HFF-Myc (cell line): ENCODE measurements around the gene ABCB6.

Experiments
- DNase-seq: peaks from one replicate; pipeline ENCODE4 v3.0.0-alpha.2; 2011; ENCODE audit warnings: low read depth; ENCODE audit errors: extremely low read depth
- H3K4me3 ChIP-seq: replicated peaks from 2 replicates; pipeline ENCODE4 v1.5.1; 2011; ENCODE audit warnings: low read depth, mild to moderate bottlenecking, control low read depth, low read length
- TF ChIP-seq, protein P1 (sequence below): IDR thresholded peaks from 2 replicates; pipeline ENCODE4 v1.5.1; 2012; ENCODE audit warnings: mild to moderate bottlenecking, low read depth, low read length, control low read depth; ENCODE audit errors: missing control alignments

ABCB6 gene

DNA sequence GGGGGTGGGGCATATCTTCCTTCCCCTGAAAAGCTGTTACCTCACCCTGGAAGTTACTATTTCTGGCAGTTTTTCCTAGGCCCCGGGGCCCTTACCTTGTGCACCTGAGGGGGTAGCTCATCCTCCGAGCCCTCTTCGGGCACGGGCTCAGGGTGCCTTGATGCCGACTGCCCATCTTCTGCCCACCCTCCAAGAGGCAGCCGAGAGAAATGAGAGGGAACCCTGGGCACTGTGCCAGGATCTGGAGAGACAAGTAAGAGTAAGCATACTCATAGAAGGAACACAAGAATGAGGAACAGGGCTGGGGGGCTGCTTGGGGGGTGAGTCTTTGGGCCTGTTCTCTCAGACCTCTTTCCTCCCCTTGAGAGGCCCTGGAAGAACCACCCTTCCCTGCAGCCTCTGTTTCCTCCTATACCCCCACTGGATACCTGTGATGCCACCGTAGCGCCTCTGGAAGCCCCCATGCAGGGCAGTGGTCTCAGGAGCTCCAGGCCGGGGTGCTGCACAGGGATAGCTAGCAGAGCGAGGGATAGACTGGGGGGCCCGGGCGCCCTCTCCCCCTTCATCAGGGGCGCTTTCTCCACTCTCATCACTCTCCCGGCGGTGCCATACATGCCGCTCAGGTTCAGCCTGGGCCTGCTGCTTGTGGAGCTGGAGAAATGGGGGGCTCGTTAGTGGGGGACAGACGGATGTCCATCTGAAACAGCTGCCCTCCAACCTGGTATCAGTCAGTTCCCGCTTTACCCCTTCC is 2.1 kb upstream of the ABCB6 start:
- no peak overlapping the region for H3K4me3 ChIP-seq
- DNase-seq, result no peak
- TF ChIP-seq, protein P1, sequence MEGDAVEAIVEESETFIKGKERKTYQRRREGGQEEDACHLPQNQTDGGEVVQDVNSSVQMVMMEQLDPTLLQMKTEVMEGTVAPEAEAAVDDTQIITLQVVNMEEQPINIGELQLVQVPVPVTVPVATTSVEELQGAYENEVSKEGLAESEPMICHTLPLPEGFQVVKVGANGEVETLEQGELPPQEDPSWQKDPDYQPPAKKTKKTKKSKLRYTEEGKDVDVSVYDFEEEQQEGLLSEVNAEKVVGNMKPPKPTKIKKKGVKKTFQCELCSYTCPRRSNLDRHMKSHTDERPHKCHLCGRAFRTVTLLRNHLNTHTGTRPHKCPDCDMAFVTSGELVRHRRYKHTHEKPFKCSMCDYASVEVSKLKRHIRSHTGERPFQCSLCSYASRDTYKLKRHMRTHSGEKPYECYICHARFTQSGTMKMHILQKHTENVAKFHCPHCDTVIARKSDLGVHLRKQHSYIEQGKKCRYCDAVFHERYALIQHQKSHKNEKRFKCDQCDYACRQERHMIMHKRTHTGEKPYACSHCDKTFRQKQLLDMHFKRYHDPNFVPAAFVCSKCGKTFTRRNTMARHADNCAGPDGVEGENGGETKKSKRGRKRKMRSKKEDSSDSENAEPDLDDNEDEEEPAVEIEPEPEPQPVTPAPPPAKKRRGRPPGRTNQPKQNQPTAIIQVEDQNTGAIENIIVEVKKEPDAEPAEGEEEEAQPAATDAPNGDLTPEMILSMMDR, result no peak

DNA sequence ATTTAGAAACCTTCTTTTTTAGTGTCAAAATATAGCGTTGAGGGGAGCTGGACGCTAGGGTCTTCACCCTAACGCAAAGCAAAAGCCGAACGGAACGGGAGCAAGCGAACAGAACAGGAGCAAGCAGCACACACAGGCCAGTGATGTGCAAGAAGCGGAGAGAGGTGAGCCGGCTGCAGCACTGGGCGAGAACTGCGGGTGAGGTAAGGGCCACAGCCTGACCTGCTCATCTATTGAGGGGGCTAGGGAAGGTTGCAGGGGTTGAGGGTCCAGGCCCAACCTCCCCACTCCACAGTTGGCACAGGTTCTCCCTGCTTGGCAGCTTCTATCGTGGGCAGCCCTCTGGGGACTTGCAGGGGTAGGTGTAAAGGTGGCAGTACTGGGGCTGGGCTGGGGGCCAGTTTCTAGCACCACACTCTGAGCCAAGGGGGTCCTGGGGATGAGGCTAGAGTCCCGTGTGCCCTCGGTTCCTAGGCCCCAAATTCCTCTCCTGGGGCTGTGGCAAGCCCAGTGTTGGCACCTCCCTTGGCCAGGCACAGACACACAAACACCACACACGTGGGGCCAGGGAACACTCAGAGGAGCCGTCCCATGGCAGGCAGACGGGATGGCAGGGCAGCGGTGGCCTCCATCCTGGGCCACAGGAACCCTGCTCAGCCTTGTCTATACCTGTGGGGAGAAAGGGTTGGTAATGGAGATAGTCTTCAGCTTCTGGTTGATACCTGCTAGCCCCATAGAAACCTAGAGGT is 1.2 kb upstream of the ABCB6 start:
- DNase-seq, result no peak
- H3K4me3 ChIP-seq, result no peak overlapping the region
- TF ChIP-seq, protein P1, result no peak

DNA sequence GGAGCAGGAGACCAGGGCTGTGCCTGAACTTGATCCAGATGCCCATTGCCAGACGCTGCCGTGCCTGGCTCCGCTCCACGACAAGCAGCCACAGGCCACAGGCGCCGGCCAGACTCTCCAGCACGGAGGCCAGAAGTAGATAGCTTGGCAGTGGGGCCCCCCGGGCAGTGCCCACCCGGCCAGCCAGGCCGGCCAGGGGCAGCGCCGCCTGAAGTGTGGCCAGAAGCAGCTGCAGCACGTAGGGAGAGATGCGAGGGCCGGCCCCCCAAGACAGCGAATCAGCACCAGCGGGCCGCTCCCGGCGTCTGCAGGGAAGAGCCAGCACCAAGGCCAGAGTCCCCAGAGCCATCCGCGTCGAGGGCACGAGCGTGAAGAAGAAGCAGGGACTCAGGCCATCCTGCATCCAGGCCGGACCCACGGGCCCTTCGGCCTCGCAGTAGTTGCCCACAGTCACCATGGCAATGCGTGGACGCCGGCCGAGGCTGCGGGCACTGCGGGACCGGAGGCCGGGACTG is 484 bp downstream of the ABCB6 start:
- no peak for DNase-seq
- TF ChIP-seq, protein P1, result no peak
- peak overlapping the region; percentile 60 for H3K4me3 ChIP-seq

DNA sequence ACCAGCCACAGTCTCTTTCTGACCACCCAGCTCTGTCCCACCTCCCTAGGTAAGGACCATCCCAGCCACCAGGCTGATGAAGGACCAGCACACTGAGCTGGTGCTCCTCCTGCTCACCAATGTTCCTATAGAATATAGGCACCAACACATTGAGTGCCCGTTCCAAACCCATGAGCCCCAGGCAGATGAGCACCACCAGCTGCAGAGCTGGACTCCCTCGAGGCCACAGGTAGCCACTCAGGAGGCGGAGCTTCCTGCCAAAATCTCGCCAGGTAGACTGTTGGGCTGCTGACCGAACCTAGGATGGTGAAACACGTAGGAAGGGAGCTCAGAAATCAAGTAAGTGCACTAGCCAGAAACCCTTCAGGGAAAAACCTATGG is 2.2 kb downstream of the ABCB6 start:
- H3K4me3 ChIP-seq, result no peak overlapping the region
- TF ChIP-seq, protein P1, result no peak

DNA sequence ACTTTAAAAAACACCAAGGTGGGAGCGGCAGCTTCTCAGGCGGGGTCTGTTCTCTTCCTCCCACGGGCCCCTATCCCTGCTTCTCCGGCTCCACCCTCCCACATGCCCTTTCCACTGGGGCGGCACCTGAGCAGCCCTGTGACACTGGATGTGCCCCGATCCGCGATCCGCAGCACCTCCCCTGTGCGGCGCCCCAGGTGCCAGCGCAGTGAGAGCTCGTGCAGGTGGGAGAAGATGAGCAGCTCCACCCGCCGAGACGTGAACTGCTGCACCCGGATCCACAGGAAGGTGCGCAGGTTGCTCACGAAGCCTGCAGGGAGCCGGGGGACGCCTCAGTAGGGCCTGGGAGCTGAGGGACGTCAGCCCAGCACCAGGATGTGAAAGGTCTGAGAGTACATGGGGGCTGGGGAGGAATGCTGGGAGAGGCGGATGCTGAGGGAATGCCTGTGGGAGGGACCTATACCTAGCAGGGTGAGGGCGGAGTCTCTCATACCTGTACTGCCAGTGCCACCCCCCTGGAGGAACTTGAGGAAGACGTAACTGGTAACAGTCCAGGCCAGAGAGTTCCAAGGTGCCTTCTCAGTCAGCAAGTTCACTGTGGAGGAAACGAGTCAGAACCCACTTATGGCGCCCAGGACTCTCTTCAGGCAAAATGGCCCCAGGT is 2.8 kb downstream of the ABCB6 start:
- TF ChIP-seq, protein P1, result no peak
- H3K4me3 ChIP-seq, result no peak overlapping the region
- DNase-seq, result no peak

More for the DNA sequence above, 2.2 kb downstream of the ABCB6 start:
- no peak for DNase-seq

DNA sequence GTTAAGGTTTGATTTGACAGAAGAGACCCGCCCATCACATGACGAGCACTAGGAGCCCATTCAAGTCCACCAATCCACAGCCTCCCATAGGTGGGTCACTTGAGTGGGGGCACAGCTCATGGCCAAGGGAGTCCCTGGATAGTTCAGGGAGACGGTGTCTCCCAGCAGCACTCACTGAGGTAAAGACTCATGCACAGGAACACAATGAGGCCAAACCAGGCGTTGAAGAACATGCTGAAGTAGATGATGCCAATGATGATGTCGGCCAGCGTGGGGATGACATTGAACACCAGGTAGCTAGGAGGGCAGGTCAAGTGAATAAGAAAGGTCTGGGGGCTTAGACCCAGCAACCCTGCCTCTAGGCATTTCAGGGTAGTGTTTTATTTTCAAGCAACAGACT is 4.0 kb downstream of the ABCB6 start:
- TF ChIP-seq, protein P1, result no peak
- H3K4me3 ChIP-seq, result no peak overlapping the region
- DNase-seq, result no peak
